ENCODE measurements around the gene MUL1. TPM values are rescaled to one million over a fixed set of nuclear protein-coding genes. Genes with fewer than 3 reads are reported as not detected.

Gene MUL1
- total and polyA plus RNA-seq, 2 of the 4 experiments (the other 2 are of a cell fraction) = 20.7 to 21.1 TPM

- H3K9me3 ChIP-seq (ENCODE audit: control insufficient read depth, insufficient read depth, low read length) = no peaks in the 10 kb centered on the region
- H3K9ac ChIP-seq (ENCODE audit: low read depth, low read length) = no peak overlapping the region
- peaks cover 6 to 17% of the 10 kb centered on the region in 2 experiments; a peak in 3 of 4 replicates for H3K79me1 ChIP-seq (ENCODE audit: low read depth in 1 of 2, low read length in 2 of 2)
- no peak overlapping the region for H2BK20ac ChIP-seq (ENCODE audit: low read depth, low read length)
- peaks cover 14% of the 10 kb centered on the region for H3K9me1 ChIP-seq (ENCODE audit: insufficient read depth, low read length)
- H4K5ac ChIP-seq (ENCODE audit: low read depth, low read length) = no peak overlapping the region
- dilution Hi-C loops (cut with HindIII; ENCODE audit: low sequenced_read_pairs, unreplicated experiment) = no loop called here
- no peaks in the 10 kb centered on the region for H4K20me1 ChIP-seq (ENCODE audit: insufficient read depth, low read length)
- peaks cover 9% of the 10 kb centered on the region for H3K27me3 ChIP-seq (ENCODE audit: control insufficient read depth, insufficient read depth, low read length)
- no TSS peak for BruUV-seq (replicated peaks)
- H3K4ac ChIP-seq (ENCODE audit: low read depth, low read length) = no peak overlapping the region; the same call in 1 of the 2 replicates
- H2BK5ac ChIP-seq (ENCODE audit: low read depth, low read length, poor library complexity, severe bottlenecking) = no peak overlapping the region
- no peak overlapping the region for H3K56ac ChIP-seq (ENCODE audit: extremely low read depth, insufficient read depth, low read length)
- no peak overlapping the region for H2BK15ac ChIP-seq (ENCODE audit: low read depth, low read length)
- CTCF ChIA-PET = no interaction called here
- H3K27ac ChIP-seq (ENCODE audit: insufficient read depth, low read length) = no peak overlapping the region
- WGBS, 2 experiments (ENCODE audit: extremely low coverage in 2 of 2, insufficient read length in 1 of 2) = 24% methylated on average over 14 of the region's 28 CpGs; no CpG with 5 or more reads in 1 of the 2 experiments
- no peak overlapping the region; the same call in 1 of the 2 replicates for H4K91ac ChIP-seq (ENCODE audit: insufficient read depth, low read depth, low read length)
- POLR2A ChIA-PET (ENCODE audit: unreplicated experiment) = no interaction called here
- no peak overlapping the region for H2AK5ac ChIP-seq (ENCODE audit: low read depth, low read length)
- peak overlapping the region in 1 of 2 experiments; percentile 49; a peak in 1 of 4 replicates for H4K8ac ChIP-seq (ENCODE audit: low read depth in 2 of 2, low read length in 2 of 2)
- intact Hi-C loops (cut with micrococcal nuclease) = no loop called here
- DNase-seq (peak; percentile 49), ATAC-seq (ENCODE audit: low read depth) (peak; percentile 45)
- no peaks in the 10 kb centered on the region for H3K36me3 ChIP-seq (ENCODE audit: control insufficient read depth, insufficient read depth, low read length)
- H3K4me1 ChIP-seq (ENCODE audit: control insufficient read depth, insufficient read depth, low read length) = peaks cover 10% of the 10 kb centered on the region
- H3K14ac ChIP-seq (replicated peaks; ENCODE audit: low read depth, low read length) = peak overlapping the region; percentile 61
- peak overlapping the region; percentile 38 for H2AFZ ChIP-seq (replicated peaks; ENCODE audit: low read length, poor library complexity)
- peak overlapping the region; percentile 34; the same call in 1 of the 2 replicates for H3K23ac ChIP-seq (ENCODE audit: low read depth, low read length)
- no peak overlapping the region for H2BK120ac ChIP-seq (ENCODE audit: low read depth, low read length)
- no peak overlapping the region for H2AK9ac ChIP-seq (replicated peaks; ENCODE audit: low read depth, low read length, poor library complexity)
- peak overlapping the region; percentile 6; the same call in 1 of the 2 replicates for H3K4me2 ChIP-seq (ENCODE audit: low read depth, low read length)
- no peak overlapping the region for H3K18ac ChIP-seq (ENCODE audit: low read depth, low read length)
- in situ Hi-C loops (cut with MboI; ENCODE audit: low sequenced_read_pairs) = no loop called here
- no peak overlapping the region for H3K4me3 ChIP-seq (ENCODE audit: insufficient read depth, low read depth, low read length)
- TF ChIP-seq RFX5 (IDR thresholded peaks at IDR 0.05; ENCODE audit: low read depth, low read length) (no peak), POLR2A (IDR thresholded peaks at IDR 0.05; ENCODE audit: low read depth, low read length) (no peak), NFE2L2 (IDR thresholded peaks at IDR 0.05; ENCODE audit: low read depth, low read length) (no peak), RCOR1 (IDR thresholded peaks at IDR 0.05; ENCODE audit: insufficient replicate concordance, low read length) (no peak), CHD1 (IDR thresholded peaks at IDR 0.05; ENCODE audit: low read depth, low read length) (no peak), CTCF (conservative IDR thresholded peaks at IDR 0.05; ENCODE audit: low read depth, low read length) (no peak), MXI1 (IDR thresholded peaks at IDR 0.05; ENCODE audit: borderline replicate concordance, low read depth, low read length) (no peak), FOS (IDR thresholded peaks at IDR 0.05; ENCODE audit: low read depth, low read length) (no peak), MAZ (IDR thresholded peaks at IDR 0.05; ENCODE audit: borderline replicate concordance, low read depth, low read length) (no peak), BHLHE40 (IDR thresholded peaks at IDR 0.05; ENCODE audit: low read depth, low read length) (no peak), ELK1 (IDR thresholded peaks at IDR 0.05; ENCODE audit: borderline replicate concordance, low read depth, low read length) (no peak), MAFK (IDR thresholded peaks at IDR 0.05; ENCODE audit: low read depth, low read length) (no peak), USF2 (IDR thresholded peaks at IDR 0.05; ENCODE audit: low read depth, low read length) (no peak), SMC3 (IDR thresholded peaks at IDR 0.05; ENCODE audit: low read depth, low read length) (no peak)
These were observed 34.9 kb downstream of the MUL1 start for GRCh38 chr1:20472860-20473711.

All from IMR-90 (cell line).